Measurements from ENCODE around the gene IL20.

The IL20 gene

DNA sequence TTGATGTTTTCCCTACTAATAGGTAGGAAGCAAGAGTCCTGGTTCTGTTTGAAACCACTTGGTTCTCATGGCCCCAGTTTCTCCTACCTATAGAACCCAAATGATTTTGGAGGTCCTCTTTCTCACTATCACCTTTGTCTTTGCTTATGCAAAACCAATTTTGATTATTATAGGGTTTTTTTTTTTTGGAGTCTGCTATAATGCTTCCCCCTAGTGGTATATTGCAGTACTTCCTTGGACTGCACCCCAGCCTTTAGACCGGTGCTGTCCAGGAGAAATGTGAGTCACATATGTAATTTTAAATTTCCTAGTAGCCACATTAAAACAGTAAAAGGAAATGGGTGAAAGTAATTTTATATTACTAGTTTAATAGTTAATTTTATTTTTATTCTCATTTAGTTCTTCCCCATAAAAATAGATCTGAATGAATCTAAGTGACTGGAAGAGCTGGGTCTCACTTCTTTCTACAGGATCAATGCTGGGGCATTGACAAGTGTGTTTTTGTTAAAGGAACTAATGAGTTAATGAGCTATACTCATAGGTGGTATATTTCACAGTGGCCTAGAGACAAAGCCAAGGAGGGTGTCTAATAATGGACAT is 45.7 kb downstream of the IL20 start:
- Histone ChIP-seq H3K27ac (ENCODE audit: low read depth, low read length, severe bottlenecking) (no peak overlapping the region), H3K4me1 (ENCODE audit: control insufficient read depth, insufficient read depth, low read length, poor library complexity, severe bottlenecking) (no peaks in the 10 kb centered on the region), H3K4me3 (ENCODE audit: extremely low read depth, insufficient read depth, low read length, poor library complexity, severe bottlenecking) (no peak overlapping the region), H3K9me3 (ENCODE audit: control insufficient read depth, low read length) (no peaks in the 10 kb centered on the region), H3K36me3 (ENCODE audit: control insufficient read depth, insufficient read depth, low read length) (no peaks in the 10 kb centered on the region)
- no CpG with 5 or more reads among the region's 1 CpG for WGBS, 2 experiments (ENCODE audit: insufficient coverage in 2 of 2)

DNA sequence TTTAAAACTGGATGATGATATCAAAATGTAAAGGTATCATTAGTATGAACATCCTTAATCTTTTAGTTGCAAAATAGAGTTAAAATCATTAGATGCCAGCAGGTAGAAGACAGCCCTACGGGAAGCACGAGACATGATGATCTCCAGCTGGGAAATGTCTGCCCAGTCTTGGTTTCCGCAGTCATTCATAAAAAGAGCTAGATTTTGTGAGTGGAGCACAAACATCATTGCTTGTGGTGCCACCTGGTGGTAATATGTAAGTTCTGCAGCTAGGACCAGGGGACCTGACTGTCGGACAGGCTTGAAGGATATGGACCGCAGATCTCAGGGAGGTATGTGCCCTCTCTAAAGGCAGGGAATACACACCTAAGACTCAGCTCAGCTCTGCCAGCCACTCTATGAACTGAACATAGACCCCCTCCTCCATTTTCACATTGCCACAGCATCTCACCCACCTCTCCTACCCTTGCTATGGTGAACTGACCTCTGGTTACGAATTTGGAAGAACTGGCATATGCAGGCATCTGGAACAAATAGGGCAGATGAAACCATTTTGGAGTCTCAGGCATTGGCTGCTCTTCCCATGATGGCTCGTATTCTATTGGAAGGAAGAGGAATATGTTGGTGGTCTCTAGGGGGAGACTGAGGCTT is 47.1 kb downstream of the IL20 start:
- WGBS, 2 experiments (ENCODE audit: insufficient coverage in 2 of 2): 14 to 22% methylated on average over 6 of the region's 7 CpGs
- no peak overlapping the region for H3K27ac ChIP-seq (ENCODE audit: low read depth, low read length, severe bottlenecking)
- H3K4me1 ChIP-seq (ENCODE audit: control insufficient read depth, insufficient read depth, low read length, poor library complexity, severe bottlenecking): no peaks in the 10 kb centered on the region
- no peaks in the 10 kb centered on the region for H3K36me3 ChIP-seq (ENCODE audit: control insufficient read depth, insufficient read depth, low read length)
- H3K9me3 ChIP-seq (ENCODE audit: control insufficient read depth, low read length): no peaks in the 10 kb centered on the region
- H3K4me3 ChIP-seq (ENCODE audit: extremely low read depth, insufficient read depth, low read length, poor library complexity, severe bottlenecking): no peak overlapping the region

DNA sequence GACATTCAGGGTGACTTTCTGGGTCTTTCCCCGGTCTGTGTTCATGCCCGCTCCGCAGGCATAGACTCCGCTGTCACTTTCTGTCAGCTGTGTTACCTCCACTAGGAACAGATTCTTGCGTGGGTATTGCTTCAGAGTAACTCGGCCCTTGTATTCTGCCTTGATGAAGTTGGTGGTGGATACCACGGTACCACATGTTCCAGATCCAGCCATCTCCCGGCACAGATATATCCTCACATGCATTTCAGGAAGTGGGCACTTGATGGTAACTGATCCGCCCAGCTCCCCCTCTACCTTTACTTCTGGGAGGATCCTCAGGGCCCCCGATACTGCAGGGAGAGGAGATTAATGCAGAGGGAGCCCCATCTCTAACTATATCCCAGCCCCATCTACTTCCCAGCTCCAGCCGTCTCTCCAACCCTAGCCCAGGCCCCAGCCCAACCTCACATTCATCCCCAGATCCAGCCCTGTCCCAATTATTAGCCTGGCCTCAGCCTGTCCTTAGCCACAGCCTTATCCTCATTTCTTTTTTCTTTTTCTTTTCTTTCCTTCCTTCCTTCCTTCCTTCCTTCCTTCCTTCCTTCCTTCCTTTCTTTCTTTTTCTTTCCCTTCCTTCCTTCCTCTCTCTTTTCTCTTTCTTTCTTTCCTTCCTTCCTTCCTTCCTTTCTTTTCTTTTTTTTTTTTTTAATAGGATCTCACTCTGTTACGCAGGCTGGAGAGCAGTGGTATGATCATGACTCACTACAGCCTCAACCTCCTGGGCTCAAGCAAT is 48.5 kb downstream of the IL20 start:
- Histone ChIP-seq H3K9me3 (ENCODE audit: control insufficient read depth, low read length) (no peaks in the 10 kb centered on the region), H3K36me3 (ENCODE audit: control insufficient read depth, insufficient read depth, low read length) (no peaks in the 10 kb centered on the region), H3K27ac (ENCODE audit: low read depth, low read length, severe bottlenecking) (no peak overlapping the region), H3K4me3 (ENCODE audit: extremely low read depth, insufficient read depth, low read length, poor library complexity, severe bottlenecking) (no peak overlapping the region), H3K4me1 (ENCODE audit: control insufficient read depth, insufficient read depth, low read length, poor library complexity, severe bottlenecking) (no peaks in the 10 kb centered on the region)
- 87 to 93% methylated on average over 7 to 10 of the region's 12 CpGs for WGBS, 2 experiments (ENCODE audit: insufficient coverage in 2 of 2)

DNA sequence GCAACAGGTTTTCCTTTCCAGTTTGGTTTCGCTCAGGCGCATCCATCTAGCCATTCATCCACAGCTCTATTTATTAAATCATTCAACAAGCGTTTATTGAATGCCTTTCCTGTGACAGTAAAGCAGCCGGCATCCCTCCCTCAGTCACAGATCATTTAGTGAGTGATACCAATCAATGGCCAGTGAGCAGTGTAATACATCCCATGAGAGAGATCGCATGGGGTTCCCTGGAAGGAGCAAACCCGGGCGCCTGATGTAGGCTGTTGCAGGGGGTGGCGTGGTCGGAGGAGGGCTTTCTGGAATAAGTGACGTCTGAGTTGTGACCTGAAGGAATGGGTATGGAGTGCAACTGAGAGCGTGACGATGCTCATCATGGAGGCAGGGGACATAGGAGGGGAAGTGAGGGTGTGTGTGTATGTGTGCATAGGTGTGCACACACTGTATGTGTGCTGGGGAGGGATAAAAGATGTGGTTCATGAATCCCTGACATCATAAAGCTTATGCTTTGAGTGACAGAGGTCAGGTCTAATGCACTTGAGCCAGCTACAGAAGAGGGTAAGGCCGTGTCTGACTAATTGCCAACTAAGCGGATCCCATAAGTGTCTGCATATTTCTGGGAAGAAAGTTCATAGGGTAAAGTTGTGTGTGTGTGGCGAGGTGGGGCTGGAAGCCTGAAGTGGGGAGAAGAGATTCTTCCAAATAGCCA is 49.8 kb downstream of the IL20 start:
- H3K36me3 ChIP-seq (ENCODE audit: control insufficient read depth, insufficient read depth, low read length): no peaks in the 10 kb centered on the region
- 86 to 92% methylated on average over 15 of the region's 15 CpGs for WGBS, 2 experiments (ENCODE audit: insufficient coverage in 2 of 2)
- H3K27ac ChIP-seq (ENCODE audit: low read depth, low read length, severe bottlenecking): no peak overlapping the region
- no peaks in the 10 kb centered on the region for H3K9me3 ChIP-seq (ENCODE audit: control insufficient read depth, low read length)
- H3K4me1 ChIP-seq (ENCODE audit: control insufficient read depth, insufficient read depth, low read length, poor library complexity, severe bottlenecking): no peaks in the 10 kb centered on the region
- H3K4me3 ChIP-seq (ENCODE audit: extremely low read depth, insufficient read depth, low read length, poor library complexity, severe bottlenecking): no peak overlapping the region

DNA sequence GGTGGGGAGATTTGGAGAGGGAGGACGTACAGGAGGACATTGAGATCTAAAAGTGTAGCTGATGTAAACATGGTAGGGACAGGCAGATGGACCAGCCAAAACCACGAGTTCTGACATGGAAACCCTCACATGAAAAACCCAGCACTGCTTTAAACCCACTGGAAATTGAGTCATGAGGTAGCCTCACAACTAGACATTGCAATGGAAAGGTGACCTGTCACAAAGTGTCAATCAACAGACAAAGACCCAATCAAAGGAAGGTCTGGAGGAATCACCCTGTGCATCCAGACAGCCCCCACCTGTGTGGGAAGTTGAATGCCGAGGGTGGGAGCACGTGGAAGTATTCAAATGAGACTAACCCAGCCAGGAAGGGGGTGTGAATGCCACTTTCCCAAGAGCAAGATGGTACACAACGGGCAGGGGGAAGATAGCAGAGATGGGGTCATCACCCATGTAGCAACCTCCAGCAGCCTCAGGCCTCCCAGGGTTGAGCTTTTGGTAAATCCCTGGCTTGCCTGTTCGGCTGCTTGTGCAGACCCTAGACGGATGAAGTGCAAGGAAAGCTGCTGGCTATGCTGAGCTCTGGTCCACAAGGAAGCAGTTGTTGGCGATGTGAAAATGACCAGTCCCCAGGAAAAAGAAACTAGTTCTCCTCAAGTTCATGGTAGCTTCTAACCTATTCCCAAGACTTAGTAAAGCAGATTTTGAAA is 50.7 kb downstream of the IL20 start:
- no peaks in the 10 kb centered on the region for H3K9me3 ChIP-seq (ENCODE audit: control insufficient read depth, low read length)
- WGBS, 2 experiments (ENCODE audit: insufficient coverage in 2 of 2): 82 to 85% methylated on average over 7 to 8 of the region's 8 CpGs
- H3K27ac ChIP-seq (ENCODE audit: low read depth, low read length, severe bottlenecking): no peak overlapping the region
- H3K4me3 ChIP-seq (ENCODE audit: extremely low read depth, insufficient read depth, low read length, poor library complexity, severe bottlenecking): no peak overlapping the region
- H3K36me3 ChIP-seq (ENCODE audit: control insufficient read depth, insufficient read depth, low read length): no peaks in the 10 kb centered on the region
- H3K4me1 ChIP-seq (ENCODE audit: control insufficient read depth, insufficient read depth, low read length, poor library complexity, severe bottlenecking): no peaks in the 10 kb centered on the region

DNA sequence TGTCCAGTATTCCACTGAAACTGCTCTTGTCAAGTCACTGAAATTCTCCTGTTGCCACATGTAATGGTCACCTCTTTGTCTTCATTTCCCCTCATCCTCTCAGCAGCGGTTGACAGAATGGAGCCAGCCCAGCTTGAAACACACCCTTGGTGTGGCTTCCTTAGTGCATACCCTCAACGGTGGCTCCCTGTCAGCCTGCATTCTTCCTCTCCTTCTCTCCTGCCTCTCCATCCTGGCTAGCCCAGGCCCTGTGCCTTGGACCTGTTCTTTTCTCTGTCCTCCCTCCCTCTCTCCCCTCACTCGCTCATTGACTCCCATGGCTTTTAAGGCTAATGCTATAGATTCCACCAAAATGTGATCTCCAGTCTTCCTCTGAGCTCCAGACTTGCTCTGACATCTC is 52.7 kb downstream of the IL20 start:
- Histone ChIP-seq H3K4me3 (ENCODE audit: extremely low read depth, insufficient read depth, low read length, poor library complexity, severe bottlenecking) (no peak overlapping the region), H3K36me3 (ENCODE audit: control insufficient read depth, insufficient read depth, low read length) (no peaks in the 10 kb centered on the region), H3K27ac (ENCODE audit: low read depth, low read length, severe bottlenecking) (no peak overlapping the region), H3K9me3 (ENCODE audit: control insufficient read depth, low read length) (no peaks in the 10 kb centered on the region), H3K4me1 (ENCODE audit: control insufficient read depth, insufficient read depth, low read length, poor library complexity, severe bottlenecking) (no peaks in the 10 kb centered on the region)
- 81 to 86% methylated on average over 3 of the region's 3 CpGs for WGBS, 2 experiments (ENCODE audit: insufficient coverage in 2 of 2)
